ENCODE data around the gene NHSL2. TPM values are rescaled to one million over a fixed set of nuclear protein-coding genes. Genes with fewer than 3 reads are reported as not detected.

Gene NHSL2
- total RNA-seq, 2 donors from 2014 or later: 6.9 to 11.2 TPM

DNA sequence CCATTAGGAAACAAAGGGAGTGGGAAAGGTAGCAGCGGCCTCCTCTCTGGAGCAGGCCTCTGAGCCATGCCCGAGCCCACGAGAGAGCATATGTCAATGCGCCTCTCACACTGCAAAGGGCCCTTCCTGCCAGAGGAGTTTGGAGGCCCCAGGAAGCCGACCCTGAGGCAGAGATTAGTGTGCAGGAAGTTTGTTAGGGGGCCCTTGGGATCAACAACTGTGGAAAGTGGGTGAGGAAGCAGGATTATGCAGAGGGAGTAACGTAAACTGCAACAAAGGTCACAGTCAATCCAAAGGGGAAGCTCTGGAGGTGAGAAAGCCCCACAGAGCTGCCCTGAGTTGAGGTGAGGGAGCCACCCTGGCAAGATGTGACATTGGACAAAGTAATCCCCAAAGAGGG, 203.7 kb downstream of the NHSL2 start:
- Histone ChIP-seq H3K9me3 (ENCODE audit: control insufficient read depth, low read length) (no peaks in the 10 kb centered on the region), H3K4me1 (ENCODE audit: control insufficient read depth, insufficient read depth, low read length) (peaks cover 5% of the 10 kb centered on the region), H3K4me3 (ENCODE audit: low read length) (no peak overlapping the region), H3K9ac (ENCODE audit: extremely low read depth, low read length, poor library complexity, severe bottlenecking) (no peak overlapping the region), H3K27ac (ENCODE audit: low read depth, low read length) (no peak overlapping the region), H3K27me3 (ENCODE audit: control insufficient read depth, insufficient read depth, low read length, poor library complexity, severe bottlenecking) (no peaks in the 10 kb centered on the region), H3K36me3 (ENCODE audit: control insufficient read depth, insufficient read depth, low read length) (no peaks in the 10 kb centered on the region)
- 83 to 84% methylated on average over 3 to 6 of the region's 6 CpGs for WGBS, 2 experiments (ENCODE audit: insufficient coverage in 1 of 2, insufficient read length in 1 of 2)
- Mint-ChIP-seq H3K4me1 (peaks cover 27% of the 10 kb centered on the region), H3K27ac (peak overlapping the region; percentile 86), H3K9me3 (peaks cover 54% of the 10 kb centered on the region), H3K27me3 (ENCODE audit: insufficient read depth) (no peaks in the 10 kb centered on the region), H3K36me3 (ENCODE audit: low read depth) (peaks cover 2% of the 10 kb centered on the region), H3K4me3 (no peak overlapping the region)
- DNase-seq: peak; percentile 49
- TF ChIP-seq CTCF (conservative IDR thresholded peaks at IDR 0.05): no peak

GRCh38 chrX:72114807-72115206, 204.2 kb downstream of the NHSL2 start:
- H3K9me3 Mint-ChIP-seq: peaks cover 55% of the 10 kb centered on the region
- DNase-seq: no peak
- WGBS, 2 experiments (ENCODE audit: insufficient coverage in 1 of 2, insufficient read length in 1 of 2): 88 to 95% methylated on average over 4 of the region's 4 CpGs
- no peaks in the 10 kb centered on the region for H3K27me3 ChIP-seq (ENCODE audit: control insufficient read depth, insufficient read depth, low read length, poor library complexity, severe bottlenecking)
- H3K4me1 ChIP-seq (ENCODE audit: control insufficient read depth, insufficient read depth, low read length): peaks cover 5% of the 10 kb centered on the region
- peak overlapping the region; percentile 86 for H3K27ac Mint-ChIP-seq
- no peaks in the 10 kb centered on the region for H3K36me3 ChIP-seq (ENCODE audit: control insufficient read depth, insufficient read depth, low read length)
- no peak overlapping the region for H3K27ac ChIP-seq (ENCODE audit: low read depth, low read length)
- no peak for TF ChIP-seq CTCF (conservative IDR thresholded peaks at IDR 0.05)
- H3K9ac ChIP-seq (ENCODE audit: extremely low read depth, low read length, poor library complexity, severe bottlenecking): no peak overlapping the region
- H3K9me3 ChIP-seq (ENCODE audit: control insufficient read depth, low read length): no peaks in the 10 kb centered on the region
- H3K4me1 Mint-ChIP-seq: peaks cover 27% of the 10 kb centered on the region
- peaks cover 2% of the 10 kb centered on the region for H3K36me3 Mint-ChIP-seq (ENCODE audit: low read depth)
- no peak overlapping the region for H3K4me3 ChIP-seq (ENCODE audit: low read length)
- no peaks in the 10 kb centered on the region for H3K27me3 Mint-ChIP-seq (ENCODE audit: insufficient read depth)
- no peak overlapping the region for H3K4me3 Mint-ChIP-seq

DNA sequence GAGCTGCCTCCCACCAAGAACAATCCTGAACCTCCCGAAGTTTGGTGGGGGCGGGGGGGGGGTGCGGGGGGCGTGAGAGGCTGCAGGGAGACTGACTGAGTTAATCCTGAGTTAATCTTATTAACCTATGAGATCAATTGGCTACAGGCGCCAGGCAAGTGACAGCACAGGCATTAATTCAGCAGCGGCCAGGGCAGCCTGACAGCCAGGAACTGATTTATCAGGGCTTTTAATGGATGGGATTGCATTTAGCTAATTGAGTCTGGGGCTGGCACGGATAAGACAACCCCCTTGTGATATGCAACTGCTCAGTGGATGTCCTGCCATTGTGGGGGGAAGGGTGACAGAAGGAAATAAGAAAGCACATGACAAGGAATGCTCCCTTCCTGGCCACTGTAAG, 204.7 kb downstream of the NHSL2 start:
- Histone ChIP-seq H3K27ac (ENCODE audit: low read depth, low read length) (no peak overlapping the region), H3K27me3 (ENCODE audit: control insufficient read depth, insufficient read depth, low read length, poor library complexity, severe bottlenecking) (no peaks in the 10 kb centered on the region), H3K9me3 (ENCODE audit: control insufficient read depth, low read length) (no peaks in the 10 kb centered on the region), H3K9ac (ENCODE audit: extremely low read depth, low read length, poor library complexity, severe bottlenecking) (no peak overlapping the region), H3K4me3 (ENCODE audit: low read length) (no peak overlapping the region), H3K4me1 (ENCODE audit: control insufficient read depth, insufficient read depth, low read length) (peaks cover 5% of the 10 kb centered on the region), H3K36me3 (ENCODE audit: control insufficient read depth, insufficient read depth, low read length) (no peaks in the 10 kb centered on the region)
- WGBS, 2 experiments (ENCODE audit: insufficient coverage in 1 of 2, insufficient read length in 1 of 2): 4 to 60% methylated on average over 1 to 5 of the region's 7 CpGs
- Mint-ChIP-seq H3K27me3 (ENCODE audit: insufficient read depth) (no peaks in the 10 kb centered on the region), H3K9me3 (peaks cover 54% of the 10 kb centered on the region), H3K4me1 (peaks cover 23% of the 10 kb centered on the region), H3K36me3 (ENCODE audit: low read depth) (peaks cover 2% of the 10 kb centered on the region), H3K4me3 (no peak overlapping the region), H3K27ac (peak overlapping the region; percentile 86)
- peak; percentile 63 for DNase-seq
- TF ChIP-seq CTCF (conservative IDR thresholded peaks at IDR 0.05): no peak

Measured in endodermal cell (in vitro differentiated cells).